NCI-H128 (cell line): ENCODE measurements around the gene NAP1L4.
"Not testable (repeated sequence)": the region's sequence is repeated elsewhere in the genome, so short reads cannot be mapped to it uniquely, and the experiment has no call there.

ENCODE experiments used
- DNase-seq: peaks from one replicate; lab custom pipeline; 2025; ENCODE audit not compliant: unreplicated experiment; lab: John Stamatoyannopoulos, UW

The NAP1L4 gene

GRCh38 chr11:2911785-2912391 lies 80.2 kb downstream of the NAP1L4 start:
- DNase-seq, result no peak

- DNase-seq, result no peak
Observed at GRCh38 chr11:2911088-2911784, 80.9 kb downstream of the NAP1L4 start.

GRCh38 chr11:2910401-2910955 lies 81.7 kb downstream of the NAP1L4 start:
- no peak for DNase-seq

- DNase-seq, result no peak
Observed at GRCh38 chr11:2909133-2909902, 82.8 kb downstream of the NAP1L4 start.

- no peak for DNase-seq
Observed at GRCh38 chr11:2908130-2908529, 84.0 kb downstream of the NAP1L4 start.

- DNase-seq, result not testable (repeated sequence)
Observed at GRCh38 chr11:2905299-2905698, 86.8 kb downstream of the NAP1L4 start.

- no peak for DNase-seq
Observed at GRCh38 chr11:2904153-2905052, 87.7 kb downstream of the NAP1L4 start.

- DNase-seq, result no peak
Observed at GRCh38 chr11:2903672-2904011, 88.5 kb downstream of the NAP1L4 start.

GRCh38 chr11:2902784-2903671 lies 89.1 kb downstream of the NAP1L4 start:
- no peak for DNase-seq

- DNase-seq, result peak; percentile 39
Observed at GRCh38 chr11:2901854-2902783, 90.0 kb downstream of the NAP1L4 start.

- DNase-seq, result no peak
Observed at GRCh38 chr11:2901196-2901796, 90.8 kb downstream of the NAP1L4 start.

- no peak for DNase-seq
Observed at GRCh38 chr11:2899080-2899783, 92.9 kb downstream of the NAP1L4 start.

GRCh38 chr11:2898366-2899079 lies 93.6 kb downstream of the NAP1L4 start:
- DNase-seq, result no peak

GRCh38 chr11:2897048-2897447 lies 95.1 kb downstream of the NAP1L4 start:
- DNase-seq, result no peak

GRCh38 chr11:2896047-2896446 lies 96.1 kb downstream of the NAP1L4 start:
- DNase-seq, result no peak
